Sigmoid colon (tissue), 7 donors: ENCODE measurements around the gene DYSF. TPM values are rescaled to one million over a fixed set of nuclear protein-coding genes. Genes with fewer than 3 reads are reported as not detected.

Experiments
- DNase-seq: peaks from one replicate; pipeline ENCODE4 v3.0.0-alpha.2; 2019
- H3K27ac ChIP-seq, 4 donors: fragments of 200-600 bp; sonication (generic); one replicate each; pipeline ENCODE4 v1.5.1; 2016 to 2019; ENCODE audit warnings: mild to moderate bottlenecking in 1 of 4
- H3K27me3 ChIP-seq, 3 donors: fragments of 200-600 bp; sonication (generic); one replicate each; pipeline ENCODE4 v1.5.1; 2019; ENCODE audit warnings: mild to moderate bottlenecking in 1 of 3
- H3K36me3 ChIP-seq, 4 donors: fragments of 200-600 bp; sonication (generic); one replicate each; pipeline ENCODE4 v1.5.1; 2016 to 2019
- H3K4me1 ChIP-seq, 4 donors: fragments of 200-600 bp; sonication (generic); one replicate each; pipeline ENCODE4 v1.5.1; 2017 to 2019
- H3K4me3 ChIP-seq, 4 donors: fragments of 200-600 bp; sonication (generic); one replicate each; pipeline ENCODE4 v1.5.1; 2017 to 2019; ENCODE audit warnings: mild to moderate bottlenecking in 2 of 4, moderate library complexity in 1 of 4
- H3K9me3 ChIP-seq, 4 donors: fragments of 200-600 bp in 3 of 4; sonication (generic) in 3 of 4; one replicate each; pipeline versions ENCODE4 v1.5.1 to v1.6.1; 2013 to 2019
- EP300 ChIP-seq, 4 donors: sonication (generic); formaldehyde crosslinking; IDR thresholded peaks; one replicate each; pipeline ENCODE4 v1.6.1; 2017; ENCODE audit warnings: antibody characterized with exemption in 4 of 4
- POLR2A ChIP-seq, 2 donors: fragments of 450-650 bp; IDR thresholded peaks; one replicate each; pipeline ENCODE4 v1.6.1; 2016; ENCODE audit warnings: antibody characterized with exemption in 2 of 2, mild to moderate bottlenecking in 2 of 2, moderate library complexity in 2 of 2
- POLR2AphosphoS5 ChIP-seq, 4 donors: sonication (generic); formaldehyde crosslinking; IDR thresholded peaks; one replicate each; pipeline ENCODE4 v1.6.1; 2017; ENCODE audit warnings: antibody characterized with exemption in 4 of 4
- WGBS, 2 donors: extraction: QIAGEN DNeasy Blood & Tissue Kit; methylation state at CpG; one replicate each; pipeline ENCODE4 v1.1.7; 2013; 5-methylcytosine and 5-hydroxymethylcytosine counted together
- intact Hi-C: fragments of 100-400 bp; cut with DNase I; formaldehyde crosslinking; loops from one replicate; pipeline ENCODE4 v1.15.1; 2023
- polyA plus RNA-seq, 3 donors: library from polyadenylated mRNA; stranded (reverse); fragments of 200-250 nt; gene quantifications; one replicate each; pipeline ENCODE4 v1.2.3, GENCODE V29; 2013
- total RNA-seq, 4 donors: library from RNA; depleted of rRNA; stranded (reverse); fragments of >200 nt; gene quantifications; one replicate each; pipeline ENCODE4 v1.1.0, GENCODE V29; 2016
- TF ChIP-seq, protein P1 (sequence below), 4 experiments: fragments of 450-650 bp in 3 of 4; fragments of 200-600 bp in 1 of 4; IDR thresholded peaks; one replicate each; pipeline ENCODE4 v1.5.1; 2016 to 2019; ENCODE audit warnings: antibody characterized with exemption in 4 of 4, mild to moderate bottlenecking in 3 of 4, moderate library complexity in 2 of 4
- donor health status: healthy with polysubstance abuse.
- donor health status: Bipolar disorder and iron deficiency.
- donor health status: healthy.

Gene DYSF
- total and polyA plus RNA-seq, 7 donors = 1.6 to 49.6 (median 12.5) TPM

DNA sequence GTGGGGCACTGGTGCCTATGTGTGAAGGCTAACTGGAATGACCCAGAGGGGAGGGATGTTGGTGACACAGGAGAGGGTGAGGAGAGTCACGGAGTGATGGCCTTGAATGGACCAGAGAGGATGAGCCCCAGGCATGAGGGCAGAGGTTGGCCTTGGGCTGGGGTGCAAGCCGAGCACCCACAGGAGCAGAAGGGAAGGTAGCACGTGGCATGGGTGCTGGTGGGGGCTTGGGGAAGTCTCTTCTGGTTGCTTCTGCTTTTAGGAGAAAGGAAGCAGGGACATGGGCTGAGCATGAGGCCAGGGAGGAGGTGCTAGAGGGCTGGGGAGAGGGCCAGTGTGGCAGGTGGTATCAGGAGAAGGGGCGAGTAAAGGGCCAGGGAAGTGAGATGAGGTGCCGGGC, 183.8 kb downstream of the DYSF start:
- no peak overlapping the region for H3K27ac ChIP-seq

DNA sequence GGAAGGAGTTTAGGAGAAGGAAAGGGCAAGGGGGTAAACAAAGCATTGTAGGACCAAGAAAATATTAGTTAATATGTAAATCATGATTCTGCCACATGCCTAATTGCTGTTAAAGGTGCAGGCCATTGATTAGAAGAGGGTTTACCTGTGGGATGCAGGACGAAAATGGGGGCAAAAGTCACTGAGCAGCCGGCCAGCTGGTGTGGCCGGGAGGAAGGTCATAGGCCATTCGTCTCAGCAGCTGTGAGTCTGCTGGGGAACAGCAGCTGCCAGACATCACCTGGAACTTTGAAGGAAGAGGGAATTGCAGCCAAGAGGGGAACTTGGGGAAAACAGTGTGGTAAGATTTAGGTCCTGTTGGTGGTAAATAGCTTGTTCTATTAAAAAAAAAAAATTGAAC, 184.4 kb downstream of the DYSF start:
- Histone ChIP-seq H3K4me3 (no peak overlapping the region), H3K27ac (no peak overlapping the region), H3K4me1 (no peaks in the 10 kb centered on the region), H3K27me3 (no peaks in the 10 kb centered on the region), H3K36me3 (no peaks in the 10 kb centered on the region), H3K9me3 (no peaks in the 10 kb centered on the region)
- DNase-seq = no peak
- TF ChIP-seq POLR2AphosphoS5 (IDR thresholded peaks at IDR 0.05) (no peak), POLR2A (IDR thresholded peaks at IDR 0.05) (no peak), EP300 (IDR thresholded peaks at IDR 0.05) (no peak)
- TF ChIP-seq, protein P1, sequence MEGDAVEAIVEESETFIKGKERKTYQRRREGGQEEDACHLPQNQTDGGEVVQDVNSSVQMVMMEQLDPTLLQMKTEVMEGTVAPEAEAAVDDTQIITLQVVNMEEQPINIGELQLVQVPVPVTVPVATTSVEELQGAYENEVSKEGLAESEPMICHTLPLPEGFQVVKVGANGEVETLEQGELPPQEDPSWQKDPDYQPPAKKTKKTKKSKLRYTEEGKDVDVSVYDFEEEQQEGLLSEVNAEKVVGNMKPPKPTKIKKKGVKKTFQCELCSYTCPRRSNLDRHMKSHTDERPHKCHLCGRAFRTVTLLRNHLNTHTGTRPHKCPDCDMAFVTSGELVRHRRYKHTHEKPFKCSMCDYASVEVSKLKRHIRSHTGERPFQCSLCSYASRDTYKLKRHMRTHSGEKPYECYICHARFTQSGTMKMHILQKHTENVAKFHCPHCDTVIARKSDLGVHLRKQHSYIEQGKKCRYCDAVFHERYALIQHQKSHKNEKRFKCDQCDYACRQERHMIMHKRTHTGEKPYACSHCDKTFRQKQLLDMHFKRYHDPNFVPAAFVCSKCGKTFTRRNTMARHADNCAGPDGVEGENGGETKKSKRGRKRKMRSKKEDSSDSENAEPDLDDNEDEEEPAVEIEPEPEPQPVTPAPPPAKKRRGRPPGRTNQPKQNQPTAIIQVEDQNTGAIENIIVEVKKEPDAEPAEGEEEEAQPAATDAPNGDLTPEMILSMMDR (IDR thresholded peaks at IDR 0.05) = no peak
- 46 to 79% methylated on average over 4 of the region's 4 CpGs for WGBS, 2 donors
- intact Hi-C loops = no loop called here

More for the DNA sequence above, 183.8 kb downstream of the DYSF start:
- Histone ChIP-seq H3K9me3 (no peaks in the 10 kb centered on the region), H3K36me3 (no peaks in the 10 kb centered on the region), H3K27me3 (no peaks in the 10 kb centered on the region), H3K4me1 (no peaks in the 10 kb centered on the region), H3K4me3 (no peak overlapping the region)
- intact Hi-C loops = no loop called here
- WGBS, 2 donors = 79 to 86% methylated on average over 5 of the region's 5 CpGs
- no peak for DNase-seq
- TF ChIP-seq POLR2A (IDR thresholded peaks at IDR 0.05) = no peak
- TF ChIP-seq POLR2AphosphoS5 (IDR thresholded peaks at IDR 0.05) = no peak
- TF ChIP-seq, protein P1 (IDR thresholded peaks at IDR 0.05) = no peak
- TF ChIP-seq EP300 (IDR thresholded peaks at IDR 0.05) = no peak

DNA sequence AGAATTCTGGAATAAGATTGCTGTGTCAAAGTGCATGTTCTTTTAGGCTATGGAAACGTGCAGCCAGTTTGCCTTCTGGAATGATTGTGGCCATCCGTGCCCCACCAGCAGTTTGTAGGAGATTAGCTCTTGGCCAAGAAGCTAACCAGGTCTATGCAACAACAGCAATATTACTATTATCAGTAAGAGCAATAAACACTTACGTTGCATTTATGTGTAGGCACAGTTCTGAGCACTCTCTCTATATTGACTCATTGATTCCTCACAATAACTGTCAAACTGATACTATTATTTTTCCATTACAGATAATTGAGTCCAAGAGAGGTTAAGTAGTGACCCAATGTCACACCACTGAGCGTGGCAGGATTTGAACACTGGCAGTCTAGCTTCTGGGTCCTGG, 186.4 kb downstream of the DYSF start:
- Histone ChIP-seq H3K4me3 (no peak overlapping the region), H3K36me3 (peaks cover 0 to 8% (median 0%) of the 10 kb centered on the region in 4 donors), H3K27me3 (no peaks in the 10 kb centered on the region), H3K9me3 (no peaks in the 10 kb centered on the region), H3K4me1 (no peaks in the 10 kb centered on the region), H3K27ac (no peak overlapping the region)
- DNase-seq = no peak
- intact Hi-C loops = no loop called here
- 84 to 86% methylated on average over 4 of the region's 4 CpGs for WGBS, 2 donors
- TF ChIP-seq POLR2AphosphoS5 (IDR thresholded peaks at IDR 0.05) (no peak), POLR2A (IDR thresholded peaks at IDR 0.05) (no peak), EP300 (IDR thresholded peaks at IDR 0.05) (no peak)
- TF ChIP-seq, protein P1 (IDR thresholded peaks at IDR 0.05) = no peak

DNA sequence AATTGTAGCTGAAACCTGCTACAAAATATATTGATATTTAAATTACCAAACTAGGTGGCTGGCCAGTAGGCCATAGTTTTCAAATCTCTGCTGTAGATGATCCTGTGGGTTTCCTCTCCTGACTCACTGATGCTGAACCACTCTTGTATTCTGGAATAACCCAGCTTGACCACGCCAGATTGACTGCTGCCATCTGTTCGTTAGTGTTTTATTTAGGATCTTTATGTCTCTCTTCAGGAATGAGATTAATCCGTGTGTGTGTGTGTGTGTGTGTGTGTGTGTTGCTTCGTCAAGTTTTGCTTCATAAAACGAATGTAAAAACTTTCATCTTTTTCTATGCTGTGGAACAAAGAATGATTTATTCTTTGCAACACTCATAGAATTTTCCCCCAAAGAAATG, 187.1 kb downstream of the DYSF start:
- Histone ChIP-seq H3K4me1 (peaks cover 0 to 2% (median under 1%) of the 10 kb centered on the region in 4 donors), H3K4me3 (no peak overlapping the region), H3K27ac (no peak overlapping the region), H3K36me3 (peaks cover 0 to 8% (median 0%) of the 10 kb centered on the region in 4 donors), H3K27me3 (no peaks in the 10 kb centered on the region), H3K9me3 (no peaks in the 10 kb centered on the region)
- intact Hi-C loops = no loop called here
- WGBS, 2 donors = 83 to 84% methylated on average over 5 of the region's 5 CpGs
- DNase-seq = no peak
- TF ChIP-seq POLR2AphosphoS5 (IDR thresholded peaks at IDR 0.05) (no peak), EP300 (IDR thresholded peaks at IDR 0.05) (no peak), POLR2A (IDR thresholded peaks at IDR 0.05) (no peak)
- TF ChIP-seq, protein P1 (IDR thresholded peaks at IDR 0.05) = no peak
